SW480 (cell line): ENCODE data around the gene ERBIN.
"Not testable (repeated sequence)": the region's sequence is repeated elsewhere in the genome, so short reads cannot be mapped to it uniquely, and the experiment has no call there.

Experiments
- DNase-seq: peaks from one replicate; pipeline ENCODE4 v3.0.0-alpha.2; 2016; ENCODE audit warnings: low spot score

ERBIN gene

DNA sequence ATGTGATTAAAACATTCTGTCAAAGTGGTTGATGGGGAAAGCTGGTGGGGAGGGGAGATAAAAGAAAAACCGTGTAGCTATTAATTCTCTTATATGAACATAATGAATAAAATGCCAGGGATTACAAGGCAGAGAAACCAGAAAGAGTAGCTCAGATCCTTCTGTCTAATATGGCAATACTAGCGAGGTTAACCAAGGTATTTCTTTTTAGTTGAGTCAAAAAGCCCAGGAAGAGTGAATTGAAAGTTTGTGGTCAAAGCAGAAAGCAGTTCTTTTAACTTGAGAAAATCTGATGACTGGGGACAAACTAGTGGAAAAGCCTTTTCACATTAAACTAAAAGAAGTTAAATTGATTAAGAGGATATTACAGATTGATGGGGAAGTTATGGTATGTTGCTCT lies 76.0 kb downstream of the ERBIN start:
- no peak for DNase-seq

DNA sequence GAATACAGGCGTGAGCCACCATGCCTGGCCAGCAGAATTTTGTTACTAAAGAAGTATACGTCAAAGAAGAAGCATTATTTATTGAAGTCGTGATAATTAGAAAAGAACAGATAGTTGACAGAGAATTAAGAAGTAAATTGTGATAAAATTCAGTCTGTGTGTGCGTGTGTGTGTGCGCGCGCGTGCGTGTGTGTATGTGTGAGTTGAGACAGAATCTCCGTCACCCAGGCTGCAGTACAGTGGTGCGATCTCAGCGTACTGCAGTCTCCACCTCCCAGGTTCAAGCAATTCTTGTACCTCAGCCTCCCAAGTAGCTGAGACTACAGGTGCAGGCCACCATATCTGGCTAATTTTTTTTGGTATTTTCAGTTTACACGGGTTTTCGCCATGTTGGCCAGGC lies 77.8 kb downstream of the ERBIN start:
- no peak for DNase-seq

DNA sequence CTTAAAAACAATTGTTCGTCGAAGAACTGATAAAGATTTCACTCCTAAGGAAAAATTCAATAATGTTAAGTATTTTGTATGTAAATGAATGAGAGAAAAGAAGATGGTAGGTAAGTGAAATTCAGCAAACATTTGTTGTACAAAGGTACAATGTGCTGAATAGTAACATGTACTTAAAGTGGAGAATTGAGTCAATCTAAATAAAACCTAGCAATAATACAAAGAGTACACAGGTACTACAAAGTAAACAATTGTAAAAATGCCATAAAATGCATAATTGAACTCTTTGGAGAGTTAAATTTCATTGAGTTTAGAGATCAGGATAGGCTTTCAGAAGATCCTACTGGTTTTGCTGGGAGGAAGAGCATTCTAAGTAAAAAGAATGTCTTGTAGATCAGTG lies 82.9 kb downstream of the ERBIN start:
- no peak for DNase-seq

DNA sequence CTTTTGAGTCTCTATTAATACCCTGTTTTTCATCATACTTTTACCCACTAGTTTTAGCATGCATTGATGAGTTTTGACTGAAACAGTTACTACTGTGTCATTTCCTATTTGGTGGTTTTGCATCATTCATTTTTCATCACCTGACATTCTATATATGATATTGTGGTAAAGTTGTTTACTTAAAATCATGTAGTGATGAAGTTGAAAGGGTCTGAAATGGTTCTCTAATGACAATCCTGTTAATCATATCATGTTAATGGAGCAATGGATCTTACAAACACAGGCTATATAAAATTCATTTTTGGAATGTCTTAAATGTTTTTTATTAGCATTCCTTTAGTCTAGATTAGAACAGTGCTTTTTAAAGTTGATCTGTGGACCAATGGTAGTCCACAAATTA lies 84.1 kb downstream of the ERBIN start:
- DNase-seq, result no peak

DNA sequence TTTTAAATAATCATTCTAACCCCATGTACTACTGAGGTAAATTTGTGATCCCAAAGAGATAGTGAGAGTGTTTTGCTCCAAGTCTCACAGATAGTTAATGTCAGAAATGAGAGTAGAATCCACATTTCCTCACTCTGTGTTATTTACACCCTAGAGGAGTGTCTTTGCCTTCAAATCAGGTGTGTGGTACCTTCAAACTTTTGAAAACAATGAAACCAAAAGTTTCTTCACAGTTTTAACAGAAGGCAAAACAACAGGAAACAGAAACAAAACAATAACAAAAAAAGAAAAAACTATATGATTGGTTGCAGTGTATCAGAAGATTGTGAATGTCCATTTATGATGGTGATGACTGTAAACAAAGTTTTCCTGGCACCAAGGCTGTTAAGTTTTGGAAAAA lies 85.9 kb downstream of the ERBIN start:
- DNase-seq, result no peak

DNA sequence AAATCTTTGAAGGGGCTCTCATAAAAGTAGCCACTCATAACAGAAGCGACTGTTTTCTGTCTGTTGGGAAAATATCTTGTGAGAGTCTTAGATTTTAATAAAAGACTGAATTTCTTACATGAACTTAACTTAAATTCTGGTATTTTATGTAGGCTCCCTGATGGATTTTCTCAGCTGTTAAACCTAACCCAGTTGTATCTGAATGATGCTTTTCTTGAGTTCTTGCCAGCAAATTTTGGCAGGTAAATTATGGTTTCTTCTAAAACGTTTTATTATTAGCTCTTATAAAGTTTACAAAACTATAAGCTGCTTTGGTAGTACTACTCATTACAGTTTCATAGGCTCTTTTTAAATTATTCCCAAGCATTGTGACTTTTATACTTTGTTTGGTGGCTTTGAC lies 87.0 kb downstream of the ERBIN start:
- no peak for DNase-seq

DNA sequence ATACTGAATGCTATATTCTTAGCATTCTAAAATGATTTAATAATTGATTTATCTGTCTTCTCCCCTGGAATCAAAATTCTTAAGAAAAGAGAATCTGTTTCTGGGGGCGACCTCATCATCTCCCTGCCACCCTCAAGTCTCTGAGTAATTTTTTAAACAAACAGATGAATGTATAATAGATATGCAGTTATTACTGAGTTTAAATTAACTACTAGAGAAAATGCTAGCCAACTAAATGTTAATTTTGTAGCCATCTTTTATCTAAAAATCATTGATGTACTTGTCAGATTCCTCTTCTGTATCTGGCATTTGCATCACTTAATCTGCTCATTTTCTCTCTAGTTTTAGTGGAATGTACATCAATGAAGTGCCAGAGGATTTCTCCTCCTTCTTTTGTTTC lies 87.5 kb downstream of the ERBIN start:
- no peak for DNase-seq

DNA sequence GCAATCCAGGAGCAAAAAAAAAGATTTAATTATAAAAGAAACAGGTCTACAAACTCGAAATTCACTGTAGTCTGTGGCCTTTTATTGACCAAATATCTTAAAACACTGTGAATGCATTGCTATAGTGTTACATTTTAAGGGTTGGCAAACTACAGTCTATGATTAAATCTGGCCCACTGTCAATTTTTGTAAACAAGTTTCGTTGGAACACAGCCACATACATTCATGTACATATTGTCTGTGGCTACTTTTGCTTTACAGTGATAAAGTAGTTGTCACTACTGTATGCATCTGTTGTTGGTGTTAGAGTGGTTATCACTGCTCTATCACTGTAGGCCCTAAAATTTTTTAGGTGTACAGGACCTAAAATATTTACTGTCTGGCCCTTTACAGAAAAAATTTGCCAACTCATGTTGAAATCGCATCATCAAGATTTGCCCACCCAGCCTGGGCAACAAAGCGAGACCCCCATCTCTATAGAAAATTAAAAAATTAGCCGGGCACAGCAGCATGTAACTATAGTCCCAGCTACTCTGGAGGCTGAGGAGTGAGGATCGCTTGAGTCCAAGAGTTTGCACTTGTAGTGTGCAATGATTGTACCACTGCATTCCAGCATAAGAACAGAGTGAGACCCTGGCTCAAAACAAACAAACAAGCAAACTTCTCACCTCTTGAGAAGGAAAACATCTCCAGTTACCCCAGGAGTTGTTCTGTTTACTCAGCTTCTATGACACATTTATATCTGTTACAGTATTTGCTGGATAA lies 89.0 kb downstream of the ERBIN start:
- DNase-seq, result no peak

DNA sequence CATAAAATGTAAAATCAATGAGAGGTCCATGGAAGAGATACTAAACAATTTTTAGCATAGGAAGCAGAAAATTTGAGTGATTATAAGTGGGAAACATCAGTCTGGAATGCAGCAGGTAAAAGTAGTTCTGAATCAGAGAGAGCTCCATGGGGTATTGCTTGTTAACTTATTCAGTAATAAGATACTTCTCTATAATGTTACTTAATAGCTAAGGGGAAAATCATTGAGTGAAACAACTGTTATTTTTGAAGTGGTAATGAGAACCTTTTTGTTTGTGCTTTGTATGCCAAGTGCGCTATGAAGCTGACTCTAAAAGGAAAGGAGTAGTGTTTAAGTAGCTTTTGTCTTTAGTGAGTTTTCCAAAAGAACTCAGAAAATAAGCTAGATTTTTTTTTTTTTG lies 95.2 kb downstream of the ERBIN start:
- no peak for DNase-seq

DNA sequence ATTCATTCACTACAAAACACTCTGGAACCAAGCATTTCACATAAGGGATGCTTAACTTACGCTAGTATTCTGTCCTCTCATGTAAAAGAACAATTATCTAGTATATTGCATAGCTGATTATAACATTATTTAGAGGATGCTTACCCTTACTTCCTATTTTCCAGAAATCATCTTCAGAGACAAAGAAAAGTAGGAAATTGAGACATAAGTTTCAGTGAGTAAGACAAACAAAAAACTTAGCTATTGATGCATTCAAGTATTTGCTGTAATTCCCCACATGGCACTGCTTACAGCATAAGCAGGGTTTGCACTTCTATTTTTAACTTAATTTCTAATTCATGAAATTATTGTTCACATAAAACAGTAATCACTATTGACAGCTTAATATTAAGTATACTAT lies 112.9 kb downstream of the ERBIN start:
- DNase-seq, result no peak

DNA sequence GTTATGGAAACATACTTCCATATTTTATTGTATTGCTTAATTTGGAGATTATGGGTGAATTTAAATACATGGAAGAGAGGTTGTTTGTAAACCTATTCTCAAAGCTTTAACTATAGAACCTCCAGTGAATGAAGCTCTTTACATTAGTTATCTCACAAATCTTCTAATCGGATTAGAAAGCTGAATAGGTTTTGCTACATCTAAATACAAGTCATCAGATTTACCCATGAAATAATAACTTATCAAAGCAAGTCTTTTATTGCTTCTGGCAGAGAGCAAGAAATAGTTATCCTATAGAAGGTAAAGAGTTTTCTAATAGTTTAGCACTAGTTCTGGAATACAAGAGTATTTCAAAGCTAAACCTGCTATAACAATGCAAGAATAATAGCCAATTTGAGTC lies 113.3 kb downstream of the ERBIN start:
- no peak for DNase-seq

DNA sequence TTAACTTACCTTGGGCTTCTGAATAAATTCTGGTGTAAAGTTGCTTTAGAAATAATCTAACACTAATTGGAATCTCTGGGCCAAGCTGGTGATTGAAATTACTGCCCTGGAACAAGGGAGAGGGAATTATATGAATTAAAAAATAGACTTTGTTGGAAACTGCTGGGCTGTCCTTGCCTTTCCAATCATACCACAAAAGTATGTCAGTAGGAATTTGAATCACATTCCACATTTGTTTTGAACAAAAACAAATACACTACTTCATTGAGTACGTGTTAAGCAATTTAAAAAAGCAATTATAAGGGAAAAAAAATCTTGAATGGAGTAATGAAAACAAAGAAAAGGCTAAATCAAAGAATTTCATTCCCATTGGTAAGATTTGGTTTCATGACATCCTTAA lies 115.3 kb downstream of the ERBIN start:
- DNase-seq, result no peak

DNA sequence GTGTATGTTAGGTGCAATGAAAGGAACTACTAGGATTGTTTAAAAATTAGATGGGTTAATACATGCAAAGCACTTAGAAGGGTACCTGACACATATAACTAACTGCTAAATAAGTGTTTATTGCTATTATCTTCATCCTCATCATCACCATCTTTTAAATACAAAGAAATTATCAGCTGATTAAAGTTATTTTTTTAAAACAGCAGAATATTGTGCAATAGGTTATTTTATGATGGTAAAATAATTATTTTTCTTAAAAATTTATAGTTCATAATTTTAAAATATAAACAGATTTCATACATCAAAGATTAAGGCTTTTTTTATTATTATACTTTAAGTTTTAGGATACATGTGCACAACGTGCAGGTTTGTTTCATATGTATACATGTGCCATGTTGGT lies 130.9 kb downstream of the ERBIN start:
- DNase-seq, result no peak

DNA sequence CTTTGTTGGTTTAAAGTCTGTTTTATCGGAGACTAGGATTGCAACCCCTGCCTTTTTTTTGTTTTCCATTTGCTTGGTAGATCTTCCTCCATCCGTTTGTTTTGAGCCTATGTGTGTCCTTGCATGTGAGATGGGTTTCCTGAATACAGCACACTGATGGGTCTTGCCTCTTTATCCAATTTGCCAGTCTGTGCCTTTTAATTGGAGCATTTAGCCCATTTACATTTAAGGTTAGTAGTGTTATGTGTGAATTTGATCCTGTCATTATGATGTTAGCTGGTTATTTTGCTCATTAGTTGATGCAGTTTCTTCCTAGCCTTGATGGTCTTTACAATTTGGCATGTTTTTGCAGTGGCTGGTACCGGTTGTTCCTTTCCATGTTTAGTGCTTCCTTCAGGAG lies 134.9 kb downstream of the ERBIN start:
- DNase-seq, result not testable (repeated sequence)

DNA sequence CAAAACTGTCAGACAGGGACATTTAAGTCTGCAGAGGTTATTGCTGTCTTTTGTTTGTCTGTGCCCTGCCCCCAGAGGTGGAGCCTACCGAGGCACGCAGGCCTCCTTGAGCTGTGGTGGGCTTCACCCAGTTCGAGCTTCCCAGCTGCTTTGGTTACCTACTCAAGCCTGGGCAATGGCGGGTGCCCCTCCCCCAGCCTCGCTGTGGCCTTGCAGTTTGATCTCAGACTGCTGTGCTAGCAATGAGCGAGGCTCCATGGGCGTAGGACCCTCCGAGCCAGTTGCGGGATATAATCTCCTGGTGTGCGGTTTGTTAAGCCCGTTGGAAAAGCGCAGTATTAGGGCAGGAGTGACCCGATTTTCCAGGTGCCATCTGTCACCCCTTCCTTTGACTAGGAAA lies 136.7 kb downstream of the ERBIN start:
- DNase-seq, result not testable (repeated sequence)

DNA sequence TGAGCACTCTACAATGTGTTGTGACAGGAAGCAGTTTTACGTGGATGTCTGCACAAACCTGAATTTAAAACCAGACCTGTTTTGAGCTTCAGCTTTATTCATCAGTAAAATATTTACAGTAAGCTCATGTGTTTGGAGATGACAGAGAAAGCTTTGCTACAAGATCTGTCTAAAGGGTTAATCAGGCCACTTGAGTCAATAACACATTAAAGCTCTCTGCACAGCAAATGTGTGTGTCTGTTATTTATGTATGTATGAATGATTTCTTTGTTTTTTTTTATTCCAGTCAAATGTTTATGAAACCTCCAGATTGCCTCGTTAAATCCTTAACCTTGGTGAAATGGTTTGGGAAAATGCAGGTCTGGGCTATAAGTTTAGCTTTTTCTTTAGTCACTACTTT lies 140.5 kb downstream of the ERBIN start:
- no peak for DNase-seq

DNA sequence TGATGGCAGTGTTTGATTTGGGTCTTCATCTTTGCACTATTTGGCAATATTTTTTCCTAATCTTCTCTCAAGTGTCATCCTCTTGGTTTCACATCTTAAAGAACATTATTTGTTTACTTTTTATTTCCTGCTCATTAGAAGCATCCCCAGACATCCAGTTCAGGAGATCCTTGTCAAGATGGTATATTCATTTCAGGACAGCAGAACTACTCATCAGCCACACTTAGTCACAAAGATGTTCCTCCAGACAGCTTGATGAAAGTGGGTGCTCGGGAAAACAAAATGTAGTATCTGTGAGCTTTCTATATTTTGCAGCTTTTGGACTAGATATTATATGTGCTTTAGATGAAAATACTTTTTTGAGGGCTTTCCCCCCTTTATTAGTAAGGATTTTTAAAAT lies 145.7 kb downstream of the ERBIN start:
- no peak for DNase-seq

DNA sequence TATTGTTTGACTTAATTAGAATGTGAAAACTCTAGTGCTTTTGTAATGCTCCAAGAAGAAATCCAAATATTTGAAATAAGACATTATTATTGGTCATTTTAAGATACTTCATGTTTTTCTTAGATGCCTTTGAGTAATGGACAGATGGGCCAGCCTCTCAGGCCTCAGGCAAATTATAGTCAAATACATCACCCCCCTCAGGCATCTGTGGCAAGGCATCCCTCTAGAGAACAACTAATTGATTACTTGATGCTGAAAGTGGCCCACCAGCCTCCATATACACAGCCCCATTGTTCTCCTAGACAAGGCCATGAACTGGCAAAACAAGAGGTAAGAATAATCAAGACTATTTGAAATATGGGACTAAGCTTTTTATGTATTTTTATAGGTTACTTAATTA lies 148.5 kb downstream of the ERBIN start:
- DNase-seq, result no peak

DNA sequence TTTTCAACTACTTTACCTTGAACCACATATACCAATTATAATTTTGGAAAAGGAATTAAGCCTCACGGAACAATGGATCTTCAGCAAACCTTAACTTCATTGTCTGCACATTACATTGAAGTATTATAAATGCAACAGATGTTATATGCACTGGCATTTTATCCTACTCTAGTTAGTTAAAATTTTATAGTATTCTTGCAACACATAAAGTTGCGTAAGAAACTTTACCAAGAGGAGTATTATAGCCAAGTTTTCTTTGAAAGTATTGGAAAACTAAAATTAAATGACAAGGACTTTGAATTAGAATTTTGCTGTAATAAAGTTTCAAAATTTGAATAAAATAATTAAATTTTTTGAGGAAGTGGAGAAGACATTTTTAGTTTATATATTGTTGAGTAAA lies 154.3 kb downstream of the ERBIN start:
- DNase-seq, result no peak

DNA sequence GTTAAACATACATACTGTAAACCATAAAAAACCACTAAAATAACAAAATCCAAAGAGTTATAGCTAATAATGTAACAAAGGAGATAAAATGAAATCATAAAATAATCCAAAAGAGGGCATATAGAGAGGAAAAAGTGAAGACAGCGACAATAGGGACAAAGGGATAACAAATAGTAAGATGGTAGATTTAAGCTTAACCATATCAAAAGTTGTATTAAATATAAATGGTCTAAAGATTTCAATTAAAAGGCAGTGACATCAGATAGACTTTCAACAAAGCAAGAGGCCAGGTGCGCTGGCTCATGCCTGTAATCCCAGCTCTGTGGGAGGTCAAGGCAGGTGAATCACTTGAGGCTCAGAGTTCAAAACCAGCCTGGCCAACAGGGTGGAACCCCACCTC lies 163.0 kb downstream of the ERBIN start:
- no peak for DNase-seq

DNA sequence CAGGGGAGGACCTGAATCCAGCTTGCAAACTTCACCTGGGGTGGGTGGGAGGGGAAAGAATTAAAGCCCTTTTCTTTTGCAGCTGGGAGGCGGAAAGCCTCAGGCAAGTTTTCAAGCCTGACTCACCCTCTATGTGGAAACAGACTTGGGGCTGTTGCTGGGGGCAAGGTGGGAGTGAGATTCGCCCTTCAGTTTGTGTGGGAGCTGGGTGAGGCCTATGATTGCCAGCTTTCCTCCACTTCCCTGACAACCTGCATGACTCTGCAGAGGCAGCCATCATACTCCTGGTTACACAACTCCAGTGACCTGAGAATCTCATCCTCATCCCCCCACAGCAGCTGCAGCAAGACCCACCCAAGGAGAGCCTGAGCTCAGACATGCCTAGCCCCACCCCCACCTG lies 174.5 kb downstream of the ERBIN start:
- DNase-seq, result no peak

DNA sequence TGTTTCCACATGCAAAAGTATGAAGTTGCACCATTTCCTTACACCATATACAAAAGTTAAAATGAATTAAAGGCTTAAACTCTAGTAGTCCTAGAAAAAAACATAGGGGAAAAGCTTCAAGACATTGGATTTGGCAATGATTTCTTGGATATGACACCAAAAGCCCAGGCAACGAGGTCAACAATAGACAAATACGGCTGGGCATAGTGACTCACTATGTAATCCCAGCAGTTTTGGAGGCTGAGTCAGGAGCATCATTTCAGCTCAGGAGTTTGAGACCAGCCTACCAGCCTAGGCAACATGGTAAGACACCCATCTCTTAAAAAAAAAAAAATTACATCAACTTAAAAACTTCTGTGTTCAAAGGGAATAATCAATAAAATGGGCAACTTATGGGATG lies 186.8 kb downstream of the ERBIN start:
- no peak for DNase-seq

DNA sequence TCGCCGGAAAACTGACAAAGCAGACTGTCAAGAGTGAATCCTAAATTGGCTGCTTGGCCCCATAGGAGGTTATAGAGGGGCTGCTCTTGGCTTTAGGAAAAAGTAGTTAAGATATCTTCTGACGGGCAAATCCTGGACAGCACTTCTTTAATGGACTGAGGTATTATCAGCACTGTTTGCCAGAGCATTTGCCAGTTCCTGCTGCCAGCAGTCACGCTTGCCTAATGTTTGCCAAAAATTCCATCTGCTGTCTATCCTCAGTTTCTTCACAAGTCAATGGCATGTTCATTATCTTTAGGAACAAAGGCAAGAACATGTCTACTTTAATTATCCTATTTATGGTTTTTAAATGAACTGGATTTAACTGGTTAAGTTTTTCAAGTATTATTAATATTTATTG lies 191.9 kb downstream of the ERBIN start:
- DNase-seq, result no peak

DNA sequence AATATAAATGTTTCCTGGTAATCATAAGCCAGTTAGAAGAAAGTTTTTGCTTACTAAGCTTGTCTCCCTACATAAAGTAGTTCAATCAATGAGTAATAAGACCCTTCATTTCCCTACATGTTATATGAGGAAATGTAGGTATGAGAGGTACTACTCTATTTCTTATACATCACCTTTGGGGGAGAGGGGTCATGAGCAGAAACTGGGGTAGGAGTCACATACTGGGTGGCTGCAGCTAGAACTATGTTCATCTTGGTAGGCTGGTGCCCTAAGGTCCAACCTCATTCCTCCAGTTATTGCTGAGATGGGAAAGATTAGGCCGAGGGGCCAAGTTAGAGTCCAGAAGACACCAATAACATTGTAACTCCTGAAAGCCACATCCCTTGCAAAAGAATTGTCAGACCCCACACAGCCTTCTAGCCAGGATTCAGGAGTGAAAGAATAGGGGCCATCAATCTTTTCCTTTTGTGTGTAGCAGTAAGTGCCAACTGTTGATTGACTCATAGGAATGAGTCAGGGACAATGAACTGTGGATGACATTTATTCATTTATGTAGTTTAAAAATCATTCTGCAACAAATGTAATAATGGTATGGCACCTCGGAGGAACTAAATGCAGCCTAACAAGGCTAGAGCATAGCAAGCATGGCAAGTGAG lies 196.1 kb downstream of the ERBIN start:
- DNase-seq, result no peak
